GM19438 (cell line): ENCODE results near the gene TAL1.
A peak's percentile ranks its signal among the peaks of the same experiment; 100 is the strongest.

Source experiments
- ATAC-seq: cut with Tn5 transposase; IDR thresholded peaks from one replicate; pipeline ENCODE4 v1.9.1; 2021; ENCODE audit warnings: low read depth; ENCODE audit not compliant: unreplicated experiment

The TAL1 gene

GRCh38 chr1:47189844-47190508 lies 42.0 kb downstream of the TAL1 start, which contains the start of gene PDZK1IP1:
Gene PDZK1IP1 (minus strand): TSS chr1:47190036. CDS start chr1:47189932, 104 bp downstream.
- no peak for ATAC-seq

- ATAC-seq: no peak
These were observed 42.9 kb downstream of the TAL1 start for GRCh38 chr1:47188791-47189785.

DNA sequence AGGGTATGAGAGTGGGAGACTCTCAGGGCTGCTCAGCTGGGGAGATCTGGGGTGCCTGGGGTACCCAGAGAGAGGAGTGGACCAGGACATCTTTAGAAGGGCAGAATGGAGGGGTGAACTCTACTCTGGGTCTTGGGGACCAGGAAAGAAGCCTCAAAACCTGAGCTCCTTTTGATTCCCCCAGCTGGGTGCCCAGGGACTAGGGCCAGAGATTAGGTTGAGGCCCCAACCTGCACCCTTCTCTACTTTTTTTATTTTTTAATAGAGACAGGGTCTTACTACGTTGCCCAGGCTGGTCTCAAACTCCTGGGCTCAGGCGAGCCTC lies 44.1 kb downstream of the TAL1 start:
- ATAC-seq: no peak

DNA sequence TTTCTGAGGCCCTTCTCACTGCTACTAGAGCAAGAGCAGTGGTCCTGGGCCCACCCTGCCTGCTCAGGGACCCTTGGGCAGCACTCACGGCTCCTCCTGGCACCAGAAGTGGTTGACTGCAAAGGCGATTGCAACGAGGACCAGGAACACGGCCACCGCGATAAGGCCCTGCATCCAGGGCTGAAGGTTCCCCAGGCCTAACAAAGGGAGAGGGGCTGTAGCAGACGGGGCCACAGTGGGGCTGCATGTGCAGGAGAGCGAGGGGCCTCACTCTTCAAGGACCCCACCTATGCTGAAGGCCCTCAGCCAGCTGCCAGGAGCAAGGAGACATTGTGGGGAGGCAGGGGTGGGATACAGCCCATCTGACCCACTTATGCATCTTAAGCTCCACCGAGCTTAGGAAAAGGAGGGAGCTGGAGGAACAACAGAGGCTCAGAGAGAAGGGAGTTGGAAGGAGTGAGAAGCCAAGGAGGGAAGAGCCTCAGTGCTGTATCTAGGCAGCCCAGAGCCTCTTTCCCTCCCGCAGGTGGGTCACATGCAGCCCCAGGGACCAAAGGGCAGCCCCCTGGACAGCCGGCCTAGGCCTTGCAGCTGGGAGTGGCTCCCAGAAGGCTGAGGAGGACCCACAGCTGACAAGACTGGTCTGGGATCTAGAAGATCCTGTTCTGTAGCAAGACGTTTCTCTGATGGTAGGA lies 44.6 kb downstream of the TAL1 start:
- ATAC-seq: no peak

DNA sequence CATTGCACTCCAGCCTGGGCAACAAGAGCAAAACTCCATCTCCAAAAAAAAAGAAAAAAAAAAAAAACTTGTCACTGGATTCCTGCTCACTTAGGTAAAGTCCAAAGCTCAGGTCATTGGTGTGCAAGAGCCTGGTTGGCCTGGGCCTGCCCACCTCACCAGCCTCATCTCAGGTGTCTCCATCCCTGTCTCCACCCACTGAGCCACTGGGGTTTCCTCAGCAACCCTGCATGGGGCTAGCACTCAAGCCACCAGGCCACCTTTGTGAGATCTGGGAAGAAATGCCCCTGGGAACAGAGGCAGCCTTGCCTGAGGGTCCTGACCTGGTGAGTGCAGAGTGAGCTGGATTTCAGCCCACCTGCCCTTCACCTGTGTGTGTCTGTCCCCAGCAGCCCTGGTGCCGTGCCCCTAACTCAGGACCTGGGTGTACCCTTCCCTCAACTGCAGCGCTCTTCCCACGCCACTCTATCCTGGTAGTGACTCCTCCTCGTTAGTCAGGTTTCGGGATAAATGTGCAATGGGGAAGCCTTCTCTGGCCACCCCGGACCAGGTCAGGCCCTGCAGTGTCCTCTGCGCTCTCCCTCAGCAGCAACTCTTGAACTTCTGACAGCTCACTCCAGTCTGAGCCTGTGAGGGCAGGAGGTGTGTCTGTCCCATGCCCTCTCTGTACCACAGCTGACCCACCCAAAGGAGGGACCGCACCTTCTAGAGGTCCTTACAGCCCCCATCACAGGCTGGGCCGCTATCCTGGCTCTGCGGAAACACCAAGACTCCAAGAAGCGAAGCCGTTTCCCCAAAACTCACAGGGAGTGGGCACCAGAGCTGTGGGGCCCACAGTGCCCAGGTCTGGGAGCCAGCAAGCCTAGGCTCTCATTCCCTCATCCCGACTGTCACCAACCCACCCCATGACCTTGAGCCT lies 45.5 kb downstream of the TAL1 start:
- ATAC-seq: no peak

GRCh38 chr1:47184822-47185677 lies 47.0 kb downstream of the TAL1 start:
- no peak for ATAC-seq

GRCh38 chr1:47184090-47184821 lies 47.8 kb downstream of the TAL1 start:
- ATAC-seq: no peak

- no peak for ATAC-seq
These were observed 48.5 kb downstream of the TAL1 start for GRCh38 chr1:47183308-47184089.

GRCh38 chr1:47182676-47183235 lies 49.3 kb downstream of the TAL1 start:
- ATAC-seq: no peak

DNA sequence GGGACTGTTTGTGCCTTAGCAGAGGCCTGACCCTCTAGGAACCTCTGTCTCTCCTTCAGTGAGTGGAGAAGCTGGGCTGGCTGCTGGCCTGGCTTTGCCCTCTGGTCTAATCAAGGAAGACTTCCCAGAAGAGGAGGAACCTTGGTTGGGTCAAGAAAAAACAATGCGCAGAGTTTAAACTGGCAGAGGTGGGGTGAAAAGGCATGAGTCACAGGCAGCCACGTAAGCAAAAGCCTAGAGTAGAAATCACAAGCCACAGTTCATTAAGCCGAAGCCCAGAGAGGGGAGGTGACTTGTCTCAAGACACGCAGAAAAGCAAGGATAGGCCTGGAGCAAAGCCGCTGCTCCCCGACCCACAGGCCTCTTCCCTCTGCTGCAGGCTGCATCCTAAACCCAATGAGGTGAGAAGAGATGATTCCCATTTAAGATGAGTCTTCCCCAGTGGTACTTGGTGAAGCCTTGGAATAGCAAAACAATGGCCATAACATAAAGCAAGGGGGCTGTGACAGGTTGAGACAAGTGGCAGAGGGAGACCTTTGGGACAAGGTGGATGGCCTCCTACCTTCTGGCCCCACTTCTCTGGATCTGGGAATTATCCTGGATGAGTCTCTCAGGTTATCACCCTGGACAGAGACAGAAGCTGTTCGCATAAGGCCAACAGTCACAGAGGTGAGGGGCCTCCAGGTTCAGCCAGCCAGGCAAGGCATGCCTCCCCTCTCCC lies 49.9 kb downstream of the TAL1 start:
- ATAC-seq: no peak

- ATAC-seq: no peak
These were observed 50.7 kb downstream of the TAL1 start for GRCh38 chr1:47181095-47181954.

GRCh38 chr1:47180603-47181094 lies 51.4 kb downstream of the TAL1 start:
- ATAC-seq: no peak

- ATAC-seq: no peak
These were observed 51.9 kb downstream of the TAL1 start for GRCh38 chr1:47179988-47180563.

DNA sequence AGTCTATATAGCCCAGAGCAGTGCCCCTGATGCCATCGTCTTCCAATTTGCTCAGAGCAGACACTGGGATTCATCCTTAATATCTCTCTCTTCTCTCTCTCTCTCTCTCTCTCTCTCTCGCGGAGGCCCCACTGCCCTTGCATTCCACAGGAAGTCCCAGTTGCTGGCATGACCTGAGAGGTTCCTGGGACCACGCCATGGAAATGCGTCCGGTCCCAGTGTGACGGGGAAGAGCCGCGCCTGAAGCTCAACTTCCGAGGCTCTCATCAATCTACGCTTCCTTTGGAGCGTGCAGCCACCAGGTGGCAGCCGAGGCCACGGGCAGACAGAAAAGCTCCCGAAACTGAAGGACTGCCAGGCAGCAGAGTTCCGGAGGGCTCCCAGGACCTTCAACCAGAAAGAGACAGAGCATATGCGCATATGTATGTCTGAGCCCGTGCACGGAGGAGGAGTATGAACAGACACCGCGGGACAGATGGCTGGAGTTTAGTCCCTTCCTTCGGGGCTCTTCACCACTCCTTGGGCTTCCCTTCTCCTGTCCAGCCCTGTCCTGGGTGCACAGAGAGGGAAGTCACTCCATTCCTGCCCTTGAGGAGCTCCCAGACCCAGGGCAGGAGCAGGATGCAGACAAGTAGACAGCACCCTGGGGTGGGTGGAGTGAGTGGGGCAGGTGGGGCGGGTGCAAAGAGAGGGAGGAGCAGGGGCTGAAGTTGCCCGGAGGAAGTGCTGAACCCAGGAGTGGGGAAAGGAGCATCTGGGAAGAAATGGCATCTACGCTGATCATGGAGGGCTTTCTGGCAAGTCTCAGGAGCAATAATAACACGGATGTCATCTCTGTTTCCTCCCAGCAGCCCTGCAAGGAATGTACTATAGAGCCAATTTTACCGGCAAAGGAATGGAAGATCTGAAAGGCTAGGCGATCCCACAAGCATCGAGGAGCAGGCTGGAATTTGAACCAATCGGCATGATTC lies 52.7 kb downstream of the TAL1 start:
- ATAC-seq: peak; percentile 87
